IPS-NIHi7 (cell line): ENCODE measurements around the gene SMCO2.

Experiments
- DNase-seq: peaks from one replicate; pipeline ENCODE4 v3.0.0; 2012; ENCODE audit warnings: mixed read lengths; ENCODE audit errors: extremely low spot score

The SMCO2 gene

DNA sequence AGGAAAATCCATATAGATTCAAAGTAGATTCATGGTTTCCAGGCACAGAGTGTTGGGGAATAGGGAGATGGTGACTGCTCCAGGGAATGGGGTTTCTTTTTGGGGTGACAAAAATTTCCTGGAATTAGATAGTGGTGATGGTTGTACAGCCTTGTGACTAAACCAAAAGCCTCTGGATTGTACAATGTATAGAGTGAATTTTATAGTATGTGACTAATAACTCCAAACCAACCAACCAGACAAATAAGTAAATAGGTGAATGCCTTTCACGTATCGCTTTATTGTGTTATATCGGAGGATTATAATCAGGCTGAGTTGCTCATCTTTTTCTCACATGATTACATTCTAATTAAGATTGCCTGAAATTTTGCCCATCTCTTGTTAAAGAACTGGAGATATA, 52.8 kb downstream of the SMCO2 start:
- DNase-seq, result no peak

- no peak for DNase-seq
Measured at GRCh38 chr12:27500546-27500945, 54.0 kb downstream of the SMCO2 start.

DNA sequence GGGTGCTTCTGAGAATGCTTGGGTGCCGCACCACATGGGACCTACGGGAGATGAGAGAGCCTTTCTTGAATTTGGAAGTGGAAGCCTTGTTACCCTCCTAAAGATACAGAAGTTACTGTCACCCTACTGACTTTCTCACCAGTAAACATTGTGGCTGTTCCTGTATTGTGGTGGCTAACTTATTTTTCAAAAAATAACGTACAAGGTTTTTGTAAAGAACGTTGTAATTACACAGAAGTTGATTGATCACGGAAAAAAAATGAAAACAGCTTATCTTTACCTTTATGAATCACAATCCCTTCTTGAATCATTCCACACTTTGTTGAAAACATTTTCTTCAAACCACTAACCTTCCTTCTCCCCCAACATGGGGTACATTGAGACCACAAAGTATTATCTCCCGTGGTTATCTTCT, 55.5 kb downstream of the SMCO2 start:
- DNase-seq, result no peak

DNA sequence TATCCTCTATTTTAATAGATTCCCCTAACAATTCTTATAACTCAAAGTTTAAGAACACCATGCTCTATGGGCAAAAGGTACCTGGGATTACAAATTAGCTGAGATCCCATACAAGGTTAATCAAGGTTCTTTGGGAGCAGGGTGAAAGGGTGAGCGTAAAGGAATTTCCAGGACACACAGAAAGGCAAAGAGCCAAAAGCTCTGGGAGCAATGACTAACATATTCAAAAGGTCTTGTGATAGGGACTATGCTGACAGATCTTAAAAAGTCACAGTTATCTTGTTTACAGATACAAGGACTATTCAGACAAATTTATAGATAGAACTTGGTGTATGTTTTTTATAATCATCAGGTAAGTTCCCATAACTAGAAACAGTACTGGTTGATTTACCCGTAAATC, 58.0 kb downstream of the SMCO2 start:
- DNase-seq, result no peak

- DNase-seq, result no peak
Measured at GRCh38 chr12:27505109-27505508, 58.6 kb downstream of the SMCO2 start.

- no peak for DNase-seq
Measured at GRCh38 chr12:27505761-27506160, 59.2 kb downstream of the SMCO2 start.

GRCh38 chr12:27506645-27507189, 60.2 kb downstream of the SMCO2 start:
- no peak for DNase-seq

GRCh38 chr12:27508736-27509431, 62.3 kb downstream of the SMCO2 start:
- no peak for DNase-seq

DNA sequence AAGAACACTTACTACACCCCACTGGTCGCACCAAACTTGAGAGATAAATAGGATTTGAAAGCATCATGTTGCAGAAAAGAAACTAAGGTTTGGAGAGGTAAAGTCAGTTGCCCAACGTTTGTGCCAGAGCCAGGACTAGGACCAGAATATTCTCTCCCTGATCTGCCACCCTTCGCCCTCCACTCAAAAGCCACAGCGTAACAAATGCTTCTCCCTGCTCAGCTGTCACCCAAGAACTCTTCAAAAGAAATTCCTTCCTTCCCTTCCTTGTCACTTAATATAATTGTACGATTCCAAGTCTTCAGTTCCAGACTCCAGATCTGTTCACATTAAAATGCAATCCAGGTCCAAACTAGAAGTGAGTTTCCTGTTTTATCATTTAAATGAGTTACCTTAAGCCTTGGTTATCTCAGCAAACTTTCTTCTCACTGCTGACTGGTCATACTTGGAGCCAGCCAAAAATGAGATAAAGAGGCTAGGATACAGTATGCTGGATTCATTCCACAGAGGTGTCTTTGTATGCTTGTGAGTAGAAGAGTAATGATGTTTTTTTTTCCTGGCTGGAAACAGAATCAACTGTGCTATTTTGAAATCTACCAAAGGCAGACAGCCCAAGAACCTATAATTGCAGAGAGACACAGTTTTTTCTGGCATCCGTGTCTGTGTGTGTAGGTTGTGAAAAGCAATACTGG, 64.6 kb downstream of the SMCO2 start:
- DNase-seq, result no peak

DNA sequence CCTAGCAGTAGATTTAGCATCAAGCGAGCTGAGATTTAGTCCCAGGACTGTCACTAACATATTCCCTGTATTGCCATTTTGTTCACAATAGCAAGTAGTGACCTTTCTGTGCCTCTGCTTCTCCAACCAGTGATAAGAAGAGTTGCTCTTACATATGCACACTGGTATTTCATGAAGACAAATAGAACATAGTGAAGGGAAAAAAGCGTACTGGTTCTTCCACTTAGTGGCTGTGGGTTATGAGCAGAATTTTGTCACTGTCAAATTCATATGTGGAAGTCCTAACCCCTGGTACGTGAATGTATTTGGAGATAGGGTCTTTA, 65.1 kb downstream of the SMCO2 start:
- DNase-seq, result no peak

DNA sequence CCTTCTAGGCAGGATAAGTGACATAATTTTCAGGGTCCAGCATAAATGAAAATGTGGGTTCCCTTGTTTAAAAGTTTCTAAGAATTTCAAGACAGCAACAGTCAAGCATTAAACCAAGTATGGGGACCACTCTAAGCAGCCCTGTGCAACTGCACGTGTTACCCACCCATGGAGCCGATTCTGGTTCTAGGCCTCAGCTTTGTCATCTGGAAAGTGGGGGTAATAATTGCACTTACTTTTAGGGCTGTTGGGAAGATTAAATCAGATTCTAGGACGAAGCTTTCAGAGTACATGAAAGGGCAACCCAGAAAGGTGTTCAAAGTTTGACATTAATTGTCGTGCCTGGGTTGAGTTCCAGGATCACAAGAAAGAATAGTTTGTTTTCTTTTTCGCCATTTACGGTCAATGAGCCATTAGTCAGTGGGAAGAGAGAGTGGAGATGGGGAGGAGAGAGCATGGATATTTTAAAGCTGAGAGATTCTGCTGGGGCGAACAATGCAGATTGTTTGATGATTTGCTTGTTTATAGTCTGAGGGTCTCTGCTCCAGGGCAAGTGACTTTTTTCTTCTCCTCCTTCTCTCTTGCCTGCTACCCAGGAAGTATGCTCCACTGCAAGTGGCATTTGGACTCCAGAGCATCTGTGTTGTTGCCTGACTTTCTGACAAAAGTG, 66.8 kb downstream of the SMCO2 start:
- DNase-seq, result no peak

DNA sequence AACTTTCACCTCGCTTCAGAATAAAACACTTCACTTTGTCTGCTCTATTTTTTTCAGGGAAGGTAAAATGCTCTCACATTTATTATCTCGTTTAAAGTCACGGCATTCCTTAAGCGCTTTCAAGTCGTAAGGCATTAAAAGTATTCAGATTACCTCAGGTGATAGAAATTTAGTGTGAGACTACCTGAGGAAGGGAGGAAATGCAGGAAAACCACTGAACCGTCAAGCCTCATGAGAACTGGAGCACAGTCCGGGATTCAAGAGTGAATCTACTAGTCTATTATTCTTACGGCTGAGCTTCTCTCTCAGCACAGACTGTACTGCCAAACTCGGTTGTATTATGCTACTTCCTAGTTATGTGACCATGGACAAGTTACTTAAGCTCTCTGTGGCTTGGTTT, 69.1 kb downstream of the SMCO2 start:
- no peak for DNase-seq

DNA sequence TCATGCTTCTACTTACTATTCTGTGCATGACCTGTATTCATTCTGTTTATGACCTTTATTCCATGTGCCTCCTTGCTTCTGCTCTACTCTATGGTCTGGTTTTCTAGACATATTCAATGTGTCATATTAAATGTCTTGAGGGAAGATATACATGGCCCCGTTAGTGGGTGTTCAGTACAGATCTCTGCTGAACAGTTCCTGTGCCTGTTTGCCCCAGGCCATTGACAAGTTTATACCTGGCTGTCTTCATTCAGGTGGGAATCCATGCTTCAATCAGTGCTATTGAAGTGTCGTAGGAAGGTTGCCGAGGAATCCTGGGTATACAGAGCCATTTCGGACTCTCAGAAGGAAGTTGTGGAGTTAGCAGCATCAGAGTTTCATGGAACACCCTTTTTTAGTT, 70.1 kb downstream of the SMCO2 start:
- DNase-seq, result no peak

DNA sequence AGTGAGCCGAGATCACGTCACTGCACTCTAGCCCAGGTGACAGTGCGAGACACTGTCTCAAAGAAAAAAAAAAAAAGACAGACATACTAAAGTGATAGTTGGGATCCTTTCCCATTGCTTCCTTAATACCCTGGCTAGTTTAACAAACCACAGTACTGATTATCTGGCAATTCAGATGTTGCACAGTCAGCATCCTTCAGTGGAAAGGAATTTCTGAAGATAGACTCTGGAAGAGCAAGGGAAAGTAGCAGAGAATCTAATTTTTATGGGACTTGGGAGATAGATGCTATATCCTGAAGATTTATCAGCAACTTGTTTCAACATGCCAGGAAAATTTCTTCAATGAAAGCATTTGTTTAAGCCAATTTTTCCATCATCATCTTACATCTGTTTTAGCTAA, 71.0 kb downstream of the SMCO2 start:
- no peak for DNase-seq

- no peak for DNase-seq
Measured at GRCh38 chr12:27517961-27518665, 71.6 kb downstream of the SMCO2 start.

GRCh38 chr12:27521066-27521465, 74.5 kb downstream of the SMCO2 start:
- peak; percentile 50 for DNase-seq

DNA sequence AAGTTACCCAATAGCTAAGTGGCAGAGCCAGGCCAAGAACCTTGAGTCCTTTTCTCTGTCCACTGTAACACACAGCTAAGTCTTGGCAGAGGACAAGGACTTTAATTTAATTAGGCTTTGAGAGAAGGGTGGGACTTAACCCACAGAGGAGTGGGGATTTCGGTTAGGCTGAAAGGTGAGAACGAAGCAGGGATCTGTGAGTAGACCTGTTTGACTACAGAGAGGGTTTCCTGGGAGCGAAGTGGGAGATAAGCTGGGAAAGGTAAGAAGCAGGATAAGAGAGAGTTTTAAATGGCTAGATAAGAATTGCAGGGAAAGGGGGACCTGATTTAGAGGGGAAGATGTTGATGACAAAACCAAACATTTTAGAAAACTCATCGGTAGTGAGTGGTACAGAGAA, 75.4 kb downstream of the SMCO2 start:
- no peak for DNase-seq

DNA sequence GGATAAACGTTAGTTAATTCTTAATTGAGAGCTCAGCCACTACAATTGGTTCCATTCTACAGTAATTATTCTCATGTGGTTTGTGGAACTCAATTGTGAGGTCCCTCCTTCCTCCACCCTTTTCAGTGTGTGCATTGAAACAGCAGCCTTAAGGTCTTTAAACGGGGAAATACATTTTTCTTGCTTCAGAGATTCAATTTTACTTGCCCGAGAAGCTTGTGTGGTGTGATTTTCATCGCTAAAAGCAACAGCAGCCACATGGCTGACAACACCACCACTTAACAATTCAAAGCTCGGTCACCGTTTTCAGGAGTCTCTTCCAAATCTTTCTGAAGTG, 76.7 kb downstream of the SMCO2 start:
- no peak for DNase-seq

DNA sequence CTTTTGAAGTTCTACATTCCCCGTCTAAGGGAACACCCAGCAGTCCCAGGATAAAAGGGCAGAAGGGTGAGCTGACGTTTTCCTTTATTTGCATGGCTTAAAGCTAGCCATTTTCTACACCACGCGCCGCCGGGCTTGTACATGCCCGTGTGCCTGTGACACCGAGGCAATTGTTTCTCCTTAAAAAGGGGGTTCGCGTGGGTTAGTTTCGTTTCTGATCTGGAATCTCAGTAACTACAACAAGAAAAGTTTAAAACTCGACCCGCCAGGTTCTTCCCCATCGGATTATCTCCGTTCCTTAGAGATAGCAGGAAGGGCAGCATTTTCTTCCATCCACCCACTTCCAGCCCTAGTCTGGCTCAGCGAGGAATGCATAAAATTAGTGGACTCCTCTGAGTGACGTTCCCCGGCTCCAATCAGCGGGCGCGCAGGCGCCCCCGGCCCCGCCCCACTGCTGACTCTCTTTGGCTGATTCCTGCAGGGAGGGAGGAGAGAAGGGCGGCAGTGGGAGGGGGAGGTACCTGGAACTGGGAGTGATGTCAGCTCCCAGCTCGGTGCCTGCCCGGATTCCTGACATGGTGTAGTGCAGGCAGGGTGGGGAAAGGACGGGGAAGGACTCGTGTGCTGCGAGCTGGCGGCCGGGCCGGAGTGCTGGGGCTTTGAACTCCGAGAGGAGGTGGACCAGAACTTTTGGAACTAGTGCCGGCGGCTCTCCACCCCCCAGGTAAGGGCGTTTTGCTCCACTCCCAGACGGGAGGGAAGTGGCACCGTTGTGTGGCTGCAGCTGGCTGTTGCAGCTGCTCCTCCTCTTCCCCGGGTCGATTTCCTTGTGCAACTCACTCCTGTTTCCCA, 77.3 kb downstream of the SMCO2 start, which contains the start of gene PPFIBP1:
TSS of gene PPFIBP1 (plus strand) at position 565 of the 852 bp plus-strand sequence. CDS start 109,191 bp downstream, outside the sequence.
- peak; percentile 94 for DNase-seq

GRCh38 chr12:27524494-27524835, 77.9 kb downstream of the SMCO2 start:
- no peak for DNase-seq
